SW 1271 (cell line): Measurements from ENCODE around the gene LTBP3.

Experiments used
- DNase-seq, 2 experiments: peaks; one replicate each; lab custom pipeline; 2025; lab: John Stamatoyannopoulos, UW

LTBP3 gene

DNA sequence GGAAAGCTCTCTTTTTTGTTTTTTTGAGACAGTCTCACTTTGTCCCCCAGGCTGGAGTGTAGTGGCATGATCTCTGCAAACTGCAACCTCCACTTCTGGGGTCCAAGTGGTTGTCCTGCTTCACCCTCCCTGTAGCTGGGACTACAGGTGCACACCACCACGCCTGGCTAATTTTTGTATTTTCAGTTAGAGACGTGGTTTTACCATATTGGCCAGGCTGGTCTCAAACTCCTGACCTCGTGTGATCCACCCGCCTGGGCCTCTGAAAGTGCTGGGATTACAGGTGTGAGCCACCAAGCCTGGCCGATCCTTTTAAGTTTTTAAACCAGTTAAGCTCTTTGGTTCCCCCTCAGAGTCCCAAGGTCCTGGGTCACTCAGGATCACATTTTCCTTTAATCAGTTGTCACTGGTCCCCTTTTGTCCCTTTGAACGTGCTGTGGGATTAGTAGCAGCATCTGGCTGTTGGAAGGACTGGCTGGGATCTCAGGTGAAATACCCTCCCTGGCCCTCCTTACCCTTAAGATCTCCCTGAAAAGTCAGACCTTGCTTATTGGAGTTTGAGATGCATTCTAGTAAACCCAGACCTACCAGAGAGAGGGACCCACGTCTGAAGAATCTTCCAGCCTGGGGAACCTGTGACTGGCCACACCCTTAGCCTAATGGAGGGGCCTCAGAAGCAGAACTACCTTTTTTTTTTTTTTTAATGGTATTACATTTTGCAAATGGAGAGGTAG lies 51.2 kb downstream of the LTBP3 start:
- DNase-seq, result peak in 1 of 2 experiments; percentile 89

DNA sequence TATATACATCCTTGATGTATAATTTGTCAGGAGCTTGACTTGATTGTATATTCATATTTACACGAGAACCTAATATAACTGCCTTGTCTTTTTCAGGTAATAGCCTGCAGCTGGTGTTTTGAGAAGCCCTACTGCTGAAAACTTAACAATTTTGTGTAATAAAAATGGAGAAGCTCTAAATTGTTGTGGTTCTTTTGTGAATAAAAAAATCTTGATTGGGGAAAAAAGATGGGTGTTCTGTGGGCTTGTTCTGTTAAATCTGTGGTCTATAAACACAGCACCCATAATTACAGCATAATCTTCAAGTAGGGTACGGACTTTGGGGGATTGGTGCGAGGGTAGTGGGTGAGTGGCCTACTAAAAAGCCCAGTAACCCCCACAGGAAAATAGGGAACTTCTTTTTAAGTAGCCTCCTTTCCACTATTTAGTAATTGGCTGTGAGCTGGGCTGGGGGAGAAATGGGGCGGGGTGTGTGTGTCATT lies 51.8 kb downstream of the LTBP3 start:
- no peak for DNase-seq

DNA sequence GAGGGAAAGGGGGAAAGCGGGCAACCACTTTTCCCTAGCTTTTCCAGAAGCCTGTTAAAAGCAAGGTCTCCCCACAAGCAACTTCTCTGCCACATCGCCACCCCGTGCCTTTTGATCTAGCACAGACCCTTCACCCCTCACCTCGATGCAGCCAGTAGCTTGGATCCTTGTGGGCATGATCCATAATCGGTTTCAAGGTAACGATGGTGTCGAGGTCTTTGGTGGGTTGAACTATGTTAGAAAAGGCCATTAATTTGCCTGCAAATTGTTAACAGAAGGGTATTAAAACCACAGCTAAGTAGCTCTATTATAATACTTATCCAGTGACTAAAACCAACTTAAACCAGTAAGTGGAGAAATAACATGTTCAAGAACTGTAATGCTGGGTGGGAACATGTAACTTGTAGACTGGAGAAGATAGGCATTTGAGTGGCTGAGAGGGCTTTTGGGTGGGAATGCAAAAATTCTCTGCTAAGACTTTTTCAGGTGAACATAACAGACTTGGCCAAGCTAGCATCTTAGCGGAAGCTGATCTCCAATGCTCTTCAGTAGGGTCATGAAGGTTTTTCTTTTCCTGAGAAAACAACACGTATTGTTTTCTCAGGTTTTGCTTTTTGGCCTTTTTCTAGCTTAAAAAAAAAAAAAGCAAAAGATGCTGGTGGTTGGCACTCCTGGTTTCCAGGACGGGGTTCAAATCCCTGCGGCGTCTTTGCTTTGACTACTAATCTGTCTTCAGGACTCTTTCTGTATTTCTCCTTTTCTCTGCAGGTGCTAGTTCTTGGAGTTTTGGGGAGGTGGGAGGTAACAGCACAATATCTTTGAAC lies 52.5 kb downstream of the LTBP3 start:
- no peak for DNase-seq

DNA sequence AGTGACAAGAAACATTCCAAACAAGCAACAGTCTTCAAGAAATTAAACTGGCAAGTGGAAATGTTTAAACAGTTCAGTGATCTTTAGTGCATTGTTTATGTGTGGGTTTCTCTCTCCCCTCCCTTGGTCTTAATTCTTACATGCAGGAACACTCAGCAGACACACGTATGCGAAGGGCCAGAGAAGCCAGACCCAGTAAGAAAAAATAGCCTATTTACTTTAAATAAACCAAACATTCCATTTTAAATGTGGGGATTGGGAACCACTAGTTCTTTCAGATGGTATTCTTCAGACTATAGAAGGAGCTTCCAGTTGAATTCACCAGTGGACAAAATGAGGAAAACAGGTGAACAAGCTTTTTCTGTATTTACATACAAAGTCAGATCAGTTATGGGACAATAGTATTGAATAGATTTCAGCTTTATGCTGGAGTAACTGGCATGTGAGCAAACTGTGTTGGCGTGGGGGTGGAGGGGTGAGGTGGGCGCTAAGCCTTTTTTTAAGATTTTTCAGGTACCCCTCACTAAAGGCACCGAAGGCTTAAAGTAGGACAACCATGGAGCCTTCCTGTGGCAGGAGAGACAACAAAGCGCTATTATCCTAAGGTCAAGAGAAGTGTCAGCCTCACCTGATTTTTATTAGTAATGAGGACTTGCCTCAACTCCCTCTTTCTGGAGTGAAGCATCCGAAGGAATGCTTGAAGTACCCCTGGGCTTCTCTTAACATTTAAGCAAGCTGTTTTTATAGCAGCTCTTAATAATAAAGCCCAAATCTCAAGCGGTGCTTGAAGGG lies 53.3 kb downstream of the LTBP3 start:
- no peak for DNase-seq

DNA sequence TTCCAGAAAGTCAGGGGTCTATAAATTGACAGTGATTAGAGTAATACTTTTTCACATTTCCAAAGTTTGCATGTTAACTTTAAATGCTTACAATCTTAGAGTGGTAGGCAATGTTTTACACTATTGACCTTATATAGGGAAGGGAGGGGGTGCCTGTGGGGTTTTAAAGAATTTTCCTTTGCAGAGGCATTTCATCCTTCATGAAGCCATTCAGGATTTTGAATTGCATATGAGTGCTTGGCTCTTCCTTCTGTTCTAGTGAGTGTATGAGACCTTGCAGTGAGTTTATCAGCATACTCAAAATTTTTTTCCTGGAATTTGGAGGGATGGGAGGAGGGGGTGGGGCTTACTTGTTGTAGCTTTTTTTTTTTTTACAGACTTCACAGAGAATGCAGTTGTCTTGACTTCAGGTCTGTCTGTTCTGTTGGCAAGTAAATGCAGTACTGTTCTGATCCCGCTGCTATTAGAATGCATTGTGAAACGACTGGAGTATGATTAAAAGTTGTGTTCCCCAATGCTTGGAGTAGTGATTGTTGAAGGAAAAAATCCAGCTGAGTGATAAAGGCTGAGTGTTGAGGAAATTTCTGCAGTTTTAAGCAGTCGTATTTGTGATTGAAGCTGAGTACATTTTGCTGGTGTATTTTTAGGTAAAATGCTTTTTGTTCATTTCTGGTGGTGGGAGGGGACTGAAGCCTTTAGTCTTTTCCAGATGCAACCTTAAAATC lies 54.0 kb downstream of the LTBP3 start:
- no peak for DNase-seq

DNA sequence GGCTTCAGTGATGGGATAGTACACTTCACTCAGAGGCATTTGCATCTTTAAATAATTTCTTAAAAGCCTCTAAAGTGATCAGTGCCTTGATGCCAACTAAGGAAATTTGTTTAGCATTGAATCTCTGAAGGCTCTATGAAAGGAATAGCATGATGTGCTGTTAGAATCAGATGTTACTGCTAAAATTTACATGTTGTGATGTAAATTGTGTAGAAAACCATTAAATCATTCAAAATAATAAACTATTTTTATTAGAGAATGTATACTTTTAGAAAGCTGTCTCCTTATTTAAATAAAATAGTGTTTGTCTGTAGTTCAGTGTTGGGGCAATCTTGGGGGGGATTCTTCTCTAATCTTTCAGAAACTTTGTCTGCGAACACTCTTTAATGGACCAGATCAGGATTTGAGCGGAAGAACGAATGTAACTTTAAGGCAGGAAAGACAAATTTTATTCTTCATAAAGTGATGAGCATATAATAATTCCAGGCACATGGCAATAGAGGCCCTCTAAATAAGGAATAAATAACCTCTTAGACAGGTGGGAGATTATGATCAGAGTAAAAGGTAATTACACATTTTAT lies 54.7 kb downstream of the LTBP3 start:
- DNase-seq, result no peak

DNA sequence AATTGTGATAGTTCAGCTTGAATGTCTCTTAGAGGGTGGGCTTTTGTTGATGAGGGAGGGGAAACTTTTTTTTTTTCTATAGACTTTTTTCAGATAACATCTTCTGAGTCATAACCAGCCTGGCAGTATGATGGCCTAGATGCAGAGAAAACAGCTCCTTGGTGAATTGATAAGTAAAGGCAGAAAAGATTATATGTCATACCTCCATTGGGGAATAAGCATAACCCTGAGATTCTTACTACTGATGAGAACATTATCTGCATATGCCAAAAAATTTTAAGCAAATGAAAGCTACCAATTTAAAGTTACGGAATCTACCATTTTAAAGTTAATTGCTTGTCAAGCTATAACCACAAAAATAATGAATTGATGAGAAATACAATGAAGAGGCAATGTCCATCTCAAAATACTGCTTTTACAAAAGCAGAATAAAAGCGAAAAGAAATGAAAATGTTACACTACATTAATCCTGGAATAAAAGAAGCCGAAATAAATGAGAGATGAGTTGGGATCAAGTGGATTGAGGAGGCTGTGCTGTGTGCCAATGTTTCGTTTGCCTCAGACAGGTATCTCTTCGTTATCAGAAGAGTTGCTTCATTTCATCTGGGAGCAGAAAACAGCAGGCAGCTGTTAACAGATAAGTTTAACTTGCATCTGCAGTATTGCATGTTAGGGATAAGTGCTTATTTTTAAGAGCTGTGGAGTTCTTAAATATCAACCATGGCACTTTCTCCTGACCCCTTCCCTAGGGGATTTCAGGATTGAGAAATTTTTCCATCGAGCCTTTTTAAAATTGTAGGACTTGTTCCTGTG lies 55.4 kb downstream of the LTBP3 start:
- no peak for DNase-seq

DNA sequence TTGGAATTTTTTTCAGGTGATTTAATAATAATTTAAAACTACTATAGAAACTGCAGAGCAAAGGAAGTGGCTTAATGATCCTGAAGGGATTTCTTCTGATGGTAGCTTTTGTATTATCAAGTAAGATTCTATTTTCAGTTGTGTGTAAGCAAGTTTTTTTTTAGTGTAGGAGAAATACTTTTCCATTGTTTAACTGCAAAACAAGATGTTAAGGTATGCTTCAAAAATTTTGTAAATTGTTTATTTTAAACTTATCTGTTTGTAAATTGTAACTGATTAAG lies 55.9 kb downstream of the LTBP3 start:
- DNase-seq, result no peak

DNA sequence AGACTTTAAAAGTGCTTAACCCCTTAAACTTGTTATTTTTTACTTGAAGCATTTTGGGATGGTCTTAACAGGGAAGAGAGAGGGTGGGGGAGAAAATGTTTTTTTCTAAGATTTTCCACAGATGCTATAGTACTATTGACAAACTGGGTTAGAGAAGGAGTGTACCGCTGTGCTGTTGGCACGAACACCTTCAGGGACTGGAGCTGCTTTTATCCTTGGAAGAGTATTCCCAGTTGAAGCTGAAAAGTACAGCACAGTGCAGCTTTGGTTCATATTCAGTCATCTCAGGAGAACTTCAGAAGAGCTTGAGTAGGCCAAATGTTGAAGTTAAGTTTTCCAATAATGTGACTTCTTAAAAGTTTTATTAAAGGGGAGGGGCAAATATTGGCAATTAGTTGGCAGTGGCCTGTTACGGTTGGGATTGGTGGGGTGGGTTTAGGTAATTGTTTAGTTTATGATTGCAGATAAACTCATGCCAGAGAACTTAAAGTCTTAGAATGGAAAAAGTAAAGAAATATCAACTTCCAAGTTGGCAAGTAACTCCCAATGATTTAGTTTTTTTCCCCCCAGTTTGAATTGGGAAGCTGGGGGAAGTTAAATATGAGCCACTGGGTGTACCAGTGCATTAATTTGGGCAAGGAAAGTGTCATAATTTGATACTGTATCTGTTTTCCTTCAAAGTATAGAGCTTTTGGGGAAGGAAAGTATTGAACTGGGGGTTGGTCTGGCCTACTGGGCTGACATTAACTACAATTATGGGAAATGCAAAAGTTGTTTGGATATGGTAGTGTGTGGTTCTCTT lies 56.5 kb downstream of the LTBP3 start:
- DNase-seq, result no peak

DNA sequence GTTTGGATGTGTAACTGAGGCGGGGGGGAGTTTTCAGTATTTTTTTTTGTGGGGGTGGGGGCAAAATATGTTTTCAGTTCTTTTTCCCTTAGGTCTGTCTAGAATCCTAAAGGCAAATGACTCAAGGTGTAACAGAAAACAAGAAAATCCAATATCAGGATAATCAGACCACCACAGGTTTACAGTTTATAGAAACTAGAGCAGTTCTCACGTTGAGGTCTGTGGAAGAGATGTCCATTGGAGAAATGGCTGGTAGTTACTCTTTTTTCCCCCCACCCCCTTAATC lies 57.0 kb downstream of the LTBP3 start:
- no peak for DNase-seq

DNA sequence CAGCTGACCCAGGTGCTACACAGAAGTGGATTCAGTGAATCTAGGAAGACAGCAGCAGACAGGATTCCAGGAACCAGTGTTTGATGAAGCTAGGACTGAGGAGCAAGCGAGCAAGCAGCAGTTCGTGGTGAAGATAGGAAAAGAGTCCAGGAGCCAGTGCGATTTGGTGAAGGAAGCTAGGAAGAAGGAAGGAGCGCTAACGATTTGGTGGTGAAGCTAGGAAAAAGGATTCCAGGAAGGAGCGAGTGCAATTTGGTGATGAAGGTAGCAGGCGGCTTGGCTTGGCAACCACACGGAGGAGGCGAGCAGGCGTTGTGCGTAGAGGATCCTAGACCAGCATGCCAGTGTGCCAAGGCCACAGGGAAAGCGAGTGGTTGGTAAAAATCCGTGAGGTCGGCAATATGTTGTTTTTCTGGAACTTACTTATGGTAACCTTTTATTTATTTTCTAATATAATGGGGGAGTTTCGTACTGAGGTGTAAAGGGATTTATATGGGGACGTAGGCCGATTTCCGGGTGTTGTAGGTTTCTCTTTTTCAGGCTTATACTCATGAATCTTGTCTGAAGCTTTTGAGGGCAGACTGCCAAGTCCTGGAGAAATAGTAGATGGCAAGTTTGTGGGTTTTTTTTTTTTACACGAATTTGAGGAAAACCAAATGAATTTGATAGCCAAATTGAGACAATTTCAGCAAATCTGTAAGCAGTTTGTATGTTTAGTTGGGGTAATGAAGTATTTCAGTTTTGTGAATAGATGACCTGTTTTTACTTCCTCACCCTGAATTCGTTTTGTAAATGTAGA lies 57.6 kb downstream of the LTBP3 start:
- no peak for DNase-seq

DNA sequence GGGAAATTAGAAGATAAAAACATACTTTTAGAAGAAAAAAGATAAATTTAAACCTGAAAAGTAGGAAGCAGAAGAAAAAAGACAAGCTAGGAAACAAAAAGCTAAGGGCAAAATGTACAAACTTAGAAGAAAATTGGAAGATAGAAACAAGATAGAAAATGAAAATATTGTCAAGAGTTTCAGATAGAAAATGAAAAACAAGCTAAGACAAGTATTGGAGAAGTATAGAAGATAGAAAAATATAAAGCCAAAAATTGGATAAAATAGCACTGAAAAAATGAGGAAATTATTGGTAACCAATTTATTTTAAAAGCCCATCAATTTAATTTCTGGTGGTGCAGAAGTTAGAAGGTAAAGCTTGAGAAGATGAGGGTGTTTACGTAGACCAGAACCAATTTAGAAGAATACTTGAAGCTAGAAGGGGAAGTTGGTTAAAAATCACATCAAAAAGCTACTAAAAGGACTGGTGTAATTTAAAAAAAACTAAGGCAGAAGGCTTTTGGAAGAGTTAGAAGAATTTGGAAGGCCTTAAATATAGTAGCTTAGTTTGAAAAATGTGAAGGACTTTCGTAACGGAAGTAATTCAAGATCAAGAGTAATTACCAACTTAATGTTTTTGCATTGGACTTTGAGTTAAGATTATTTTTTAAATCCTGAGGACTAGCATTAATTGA lies 58.3 kb downstream of the LTBP3 start:
- DNase-seq, result no peak

DNA sequence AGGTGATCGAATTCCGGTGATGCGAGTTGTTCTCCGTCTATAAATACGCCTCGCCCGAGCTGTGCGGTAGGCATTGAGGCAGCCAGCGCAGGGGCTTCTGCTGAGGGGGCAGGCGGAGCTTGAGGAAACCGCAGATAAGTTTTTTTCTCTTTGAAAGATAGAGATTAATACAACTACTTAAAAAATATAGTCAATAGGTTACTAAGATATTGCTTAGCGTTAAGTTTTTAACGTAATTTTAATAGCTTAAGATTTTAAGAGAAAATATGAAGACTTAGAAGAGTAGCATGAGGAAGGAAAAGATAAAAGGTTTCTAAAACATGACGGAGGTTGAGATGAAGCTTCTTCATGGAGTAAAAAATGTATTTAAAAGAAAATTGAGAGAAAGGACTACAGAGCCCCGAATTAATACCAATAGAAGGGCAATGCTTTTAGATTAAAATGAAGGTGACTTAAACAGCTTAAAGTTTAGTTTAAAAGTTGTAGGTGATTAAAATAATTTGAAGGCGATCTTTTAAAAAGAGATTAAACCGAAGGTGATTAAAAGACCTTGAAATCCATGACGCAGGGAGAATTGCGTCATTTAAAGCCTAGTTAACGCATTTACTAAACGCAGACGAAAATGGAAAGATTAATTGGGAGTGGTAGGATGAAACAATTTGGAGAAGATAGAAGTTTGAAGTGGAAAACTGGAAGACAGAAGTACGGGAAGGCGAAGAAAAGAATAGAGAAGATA lies 59.0 kb downstream of the LTBP3 start, which contains the start of gene MALAT1:
Gene MALAT1, plus strand, starts transcription at position 69 of the 736 bp plus-strand sequence.
- DNase-seq, result peak; percentile 71 to 93

DNA sequence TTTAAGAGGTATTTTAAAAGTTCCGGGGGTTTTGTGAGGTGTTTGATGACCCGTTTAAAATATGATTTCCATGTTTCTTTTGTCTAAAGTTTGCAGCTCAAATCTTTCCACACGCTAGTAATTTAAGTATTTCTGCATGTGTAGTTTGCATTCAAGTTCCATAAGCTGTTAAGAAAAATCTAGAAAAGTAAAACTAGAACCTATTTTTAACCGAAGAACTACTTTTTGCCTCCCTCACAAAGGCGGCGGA lies 59.5 kb downstream of the LTBP3 start:
- no peak for DNase-seq

DNA sequence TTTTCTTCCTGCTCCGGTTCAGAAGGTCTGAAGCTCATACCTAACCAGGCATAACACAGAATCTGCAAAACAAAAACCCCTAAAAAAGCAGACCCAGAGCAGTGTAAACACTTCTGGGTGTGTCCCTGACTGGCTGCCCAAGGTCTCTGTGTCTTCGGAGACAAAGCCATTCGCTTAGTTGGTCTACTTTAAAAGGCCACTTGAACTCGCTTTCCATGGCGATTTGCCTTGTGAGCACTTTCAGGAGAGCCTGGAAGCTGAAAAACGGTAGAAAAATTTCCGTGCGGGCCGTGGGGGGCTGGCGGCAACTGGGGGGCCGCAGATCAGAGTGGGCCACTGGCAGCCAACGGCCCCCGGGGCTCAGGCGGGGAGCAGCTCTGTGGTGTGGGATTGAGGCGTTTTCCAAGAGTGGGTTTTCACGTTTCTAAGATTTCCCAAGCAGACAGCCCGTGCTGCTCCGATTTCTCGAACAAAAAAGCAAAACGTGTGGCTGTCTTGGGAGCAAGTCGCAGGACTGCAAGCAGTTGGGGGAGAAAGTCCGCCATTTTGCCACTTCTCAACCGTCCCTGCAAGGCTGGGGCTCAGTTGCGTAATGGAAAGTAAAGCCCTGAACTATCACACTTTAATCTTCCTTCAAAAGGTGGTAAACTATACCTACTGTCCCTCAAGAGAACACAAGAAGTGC lies 60.0 kb downstream of the LTBP3 start:
- DNase-seq, result no peak

DNA sequence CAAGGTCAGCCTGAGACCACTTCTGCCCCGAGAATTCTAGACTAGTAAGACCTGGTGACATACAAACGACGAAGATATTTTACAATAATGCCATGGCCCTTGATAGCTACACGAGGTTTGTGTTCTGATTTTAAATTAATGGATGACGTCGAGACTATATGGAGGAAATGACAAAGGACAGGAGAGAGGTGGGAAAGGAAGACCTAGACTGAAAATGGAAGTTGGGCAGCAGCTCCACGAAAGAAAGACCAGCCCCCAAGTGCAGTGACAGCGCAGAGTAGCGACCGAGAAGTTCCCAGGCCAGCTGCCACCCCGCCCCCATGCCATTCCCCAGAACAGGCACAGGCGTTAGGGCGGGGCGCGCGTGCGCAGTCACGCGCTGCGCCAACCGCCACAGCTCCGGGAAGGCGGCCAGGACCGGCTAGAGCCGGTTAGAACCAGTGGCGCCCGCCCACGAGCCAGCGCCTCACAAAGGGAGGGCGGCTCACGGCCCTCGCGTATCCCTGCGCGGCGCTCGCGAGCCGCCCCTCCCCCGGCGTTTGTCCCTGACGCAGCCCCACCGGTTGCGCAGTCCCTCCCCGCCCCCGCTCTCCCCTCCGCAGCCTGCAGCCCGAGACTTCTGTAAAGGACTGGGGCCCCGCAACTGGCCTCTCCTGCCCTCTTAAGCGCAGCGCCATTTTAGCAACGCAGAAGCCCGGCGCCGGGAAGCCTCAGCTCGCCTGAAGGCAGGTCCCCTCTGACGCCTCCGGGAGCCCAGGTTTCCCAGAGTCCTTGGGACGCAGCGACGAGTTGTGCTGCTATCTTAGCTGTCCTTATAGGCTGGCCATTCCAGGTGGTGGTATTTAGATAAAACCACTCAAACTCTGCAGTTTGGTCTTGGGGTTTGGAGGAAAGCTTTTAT lies 60.8 kb downstream of the LTBP3 start:
- peak; percentile 98 to 99 for DNase-seq
